SHP77 (cell line): Measurements from ENCODE around the gene PCGF5.
"Not testable (repeated sequence)": the region's sequence is repeated elsewhere in the genome, so short reads cannot be mapped to it uniquely, and the experiment has no call there.

Source experiments
- DNase-seq, 2 experiments: peaks; one replicate each; lab custom pipeline; 2025; lab: John Stamatoyannopoulos, UW

PCGF5 gene

GRCh38 chr10:91220194-91220953 lies at the start of gene PCGF5:
Gene PCGF5, plus strand, starts transcription at chr10:91220663. Its CDS starts 2,209 bp downstream, at chr10:91222872.
- peak in 1 of 2 experiments; percentile 71 for DNase-seq

GRCh38 chr10:91171485-91171884 lies 49.0 kb upstream of the PCGF5 start:
- DNase-seq = no peak

DNA sequence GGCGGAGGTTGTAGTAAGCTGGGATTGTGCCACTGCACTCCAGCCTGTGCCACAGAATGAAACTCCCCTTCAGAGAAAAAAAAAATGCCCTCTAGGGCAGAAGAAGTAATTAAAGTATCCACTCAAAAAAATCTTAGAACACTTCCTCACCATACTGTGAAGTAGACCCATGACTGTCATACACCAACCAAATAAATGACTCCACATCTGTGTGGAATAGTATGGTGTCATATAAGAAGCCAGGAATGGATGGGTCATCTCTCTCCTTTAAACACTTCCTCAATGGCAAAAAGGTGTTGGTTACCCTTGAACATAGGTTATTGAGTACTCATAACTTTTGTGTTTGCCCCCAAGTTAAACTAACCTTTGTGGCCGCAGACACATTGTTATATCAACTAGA lies 48.1 kb upstream of the PCGF5 start:
- no peak for DNase-seq

- no peak for DNase-seq
These were observed 35.1 kb upstream of the PCGF5 start for GRCh38 chr10:91185239-91185875.

DNA sequence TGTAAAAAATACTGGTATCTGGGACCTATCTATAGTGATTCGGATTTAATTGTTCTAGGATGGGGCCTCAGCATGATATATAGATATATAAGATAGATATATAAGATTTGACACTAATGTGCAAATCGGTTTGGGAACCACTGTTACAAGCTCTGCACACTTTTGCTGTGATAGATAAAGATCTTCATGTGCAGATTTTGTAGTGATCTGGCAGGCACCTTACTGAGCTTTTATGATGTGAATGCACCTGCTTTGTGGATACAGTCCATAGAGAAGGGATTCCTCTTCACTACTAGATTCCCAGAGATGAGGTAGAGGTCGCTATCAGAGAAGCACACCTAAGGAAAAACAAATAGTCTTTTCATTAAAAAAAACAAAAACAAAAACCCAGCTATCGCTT lies 33.3 kb upstream of the PCGF5 start:
- no peak for DNase-seq

- DNase-seq = not testable (repeated sequence)
These were observed 32.5 kb upstream of the PCGF5 start for GRCh38 chr10:91188010-91188409.

- DNase-seq = no peak
These were observed 31.6 kb upstream of the PCGF5 start for GRCh38 chr10:91188889-91189288.

- DNase-seq = no peak
These were observed 30.0 kb upstream of the PCGF5 start for GRCh38 chr10:91190388-91190870.

GRCh38 chr10:91190876-91191583 lies 29.4 kb upstream of the PCGF5 start:
- no peak for DNase-seq

GRCh38 chr10:91191584-91191919 lies 28.9 kb upstream of the PCGF5 start:
- DNase-seq = no peak

DNA sequence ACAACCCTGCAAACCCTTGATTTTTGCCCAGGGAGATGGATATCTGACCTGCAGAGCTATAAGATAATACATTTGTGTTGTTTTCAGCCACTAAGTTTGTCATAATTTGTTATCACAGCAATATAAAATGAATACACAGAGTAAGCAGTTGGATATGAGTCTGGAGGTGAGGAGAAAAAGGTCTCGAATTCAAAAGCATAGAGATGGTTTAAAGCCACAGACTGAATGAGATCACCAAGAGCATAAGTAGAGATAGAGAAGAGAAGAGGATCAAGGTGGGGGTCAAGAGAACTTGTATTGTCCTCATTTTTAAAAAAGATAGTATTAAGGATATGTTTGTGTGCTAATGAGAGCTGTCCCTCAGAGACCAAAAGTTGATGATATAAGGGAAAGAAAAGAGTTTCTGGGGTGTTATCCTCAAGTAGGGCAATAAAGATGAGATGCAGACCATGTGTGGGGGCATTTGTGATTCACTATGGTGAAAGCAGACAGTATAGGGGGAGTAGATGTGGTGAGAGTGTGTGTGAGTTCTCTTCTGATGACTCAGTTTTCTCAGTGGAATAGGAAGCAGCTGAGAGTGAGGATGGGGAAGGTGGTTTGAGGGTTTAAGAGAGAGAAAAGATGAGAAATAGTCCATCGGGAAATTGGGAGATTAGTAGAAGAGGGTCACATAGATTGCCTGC lies 25.8 kb upstream of the PCGF5 start:
- DNase-seq = no peak

DNA sequence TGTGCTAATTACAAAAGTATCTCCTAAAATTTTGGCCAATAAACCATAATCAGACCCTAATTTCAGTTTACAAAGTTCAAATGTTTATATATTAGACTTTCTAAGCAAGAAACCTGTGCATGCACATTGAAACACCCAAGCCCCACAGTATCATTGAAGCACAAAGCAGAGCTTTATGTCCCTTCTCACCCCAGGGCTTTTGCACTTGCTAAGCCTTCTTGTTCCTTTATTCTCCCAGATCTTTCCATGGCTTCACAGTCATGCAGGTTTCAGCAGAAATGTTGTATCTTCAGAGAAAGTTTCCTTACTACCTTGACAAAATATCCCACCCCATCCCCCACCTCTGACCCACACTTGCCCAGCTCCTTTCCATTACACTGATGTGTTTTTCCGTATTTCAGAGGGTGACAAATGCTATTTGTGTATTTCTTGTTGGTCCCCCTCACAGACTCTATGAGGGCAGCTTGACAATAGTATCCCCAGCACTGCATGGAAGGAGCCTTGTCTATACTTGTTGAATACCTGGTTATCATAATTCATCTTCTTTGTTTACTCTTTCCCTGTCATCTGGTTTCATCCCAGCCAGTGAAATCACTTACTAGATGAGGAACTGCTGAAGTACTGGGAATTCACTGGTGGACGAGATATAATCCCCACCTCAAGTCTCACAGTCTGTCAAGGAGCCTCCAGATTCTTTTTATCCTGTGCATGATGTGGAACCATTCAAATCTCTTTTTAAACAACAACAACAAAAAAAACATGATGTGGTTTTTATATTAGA lies 24.0 kb upstream of the PCGF5 start:
- no peak for DNase-seq

DNA sequence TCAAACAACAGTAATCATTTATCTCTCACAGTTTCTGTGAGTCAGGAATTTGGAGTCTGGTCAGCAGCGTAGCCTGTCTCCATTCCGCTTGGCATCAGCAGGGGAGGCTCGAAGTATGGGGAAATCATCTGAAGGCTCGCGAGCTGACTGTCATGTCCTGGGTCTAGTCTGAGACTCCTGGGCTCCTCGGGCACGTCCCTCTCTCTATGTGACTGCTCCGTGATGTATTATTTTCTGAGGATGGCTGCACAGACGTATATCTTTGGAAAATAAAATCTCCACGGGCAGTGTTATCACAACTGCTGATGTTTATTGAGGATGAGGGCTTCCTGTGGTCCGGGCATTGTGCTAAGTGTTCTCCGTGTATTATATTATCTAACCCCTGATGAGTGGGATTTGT lies 23.3 kb upstream of the PCGF5 start:
- DNase-seq = no peak

DNA sequence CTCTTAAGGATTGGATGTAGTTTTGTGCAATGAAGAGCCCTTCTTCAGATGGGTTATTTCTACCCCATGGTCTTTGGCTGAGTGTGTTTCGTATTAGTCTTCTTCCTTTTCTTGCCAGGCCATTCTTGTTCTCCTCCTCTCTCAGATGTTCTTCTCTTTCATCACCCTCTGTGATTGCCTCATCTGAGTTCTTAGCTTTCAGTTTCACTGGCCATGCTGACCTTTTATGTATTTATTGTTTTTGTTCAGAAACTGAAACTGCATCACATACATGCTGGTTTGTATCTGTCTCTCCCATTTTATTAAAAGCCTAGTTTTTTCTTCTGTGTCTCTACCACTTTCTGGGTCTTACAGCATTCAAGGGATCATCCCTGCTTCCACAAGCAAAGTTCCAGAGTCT lies 21.7 kb upstream of the PCGF5 start:
- no peak for DNase-seq

DNA sequence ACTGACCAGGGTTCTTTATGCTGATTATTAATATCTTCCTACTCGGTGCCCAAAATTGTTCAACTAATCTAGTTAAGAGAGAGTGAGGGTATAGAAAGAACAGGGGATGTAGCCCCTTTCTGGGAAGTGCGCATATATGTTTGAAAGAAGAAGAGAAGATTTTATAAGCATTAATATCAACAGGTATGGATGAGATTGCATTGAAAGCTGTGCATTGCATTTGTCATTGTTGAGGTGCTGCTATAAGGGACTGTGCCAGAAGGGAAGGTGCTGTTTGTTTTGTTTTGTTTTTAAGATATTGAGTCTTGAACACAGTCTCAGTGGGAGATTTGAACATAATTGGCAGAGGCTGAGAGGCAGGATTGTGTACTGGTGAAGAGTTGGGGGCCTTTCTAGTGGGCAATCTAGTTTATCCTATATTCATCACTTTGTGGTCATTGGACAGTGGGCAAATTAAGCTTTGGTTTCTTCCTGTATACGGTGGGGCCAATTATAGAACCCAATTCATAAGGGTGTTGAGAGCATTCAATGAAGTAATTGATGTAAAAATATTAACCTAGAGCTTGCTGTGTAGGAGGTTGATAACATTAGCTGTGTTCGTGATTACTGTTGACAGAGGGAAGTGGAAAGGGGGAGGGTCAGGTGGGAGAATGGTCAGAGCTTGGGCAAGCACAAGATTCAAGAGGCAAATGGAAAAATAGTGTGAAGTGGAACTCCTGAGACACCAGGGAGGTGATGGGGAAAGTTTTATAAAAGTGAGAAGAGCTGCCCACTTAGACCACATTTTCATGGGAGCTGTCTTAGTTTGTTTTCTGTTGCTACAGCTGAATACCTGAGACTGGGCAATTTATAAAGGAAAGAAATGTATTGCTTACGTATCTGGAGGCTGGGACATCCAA lies 19.9 kb upstream of the PCGF5 start:
- no peak for DNase-seq

DNA sequence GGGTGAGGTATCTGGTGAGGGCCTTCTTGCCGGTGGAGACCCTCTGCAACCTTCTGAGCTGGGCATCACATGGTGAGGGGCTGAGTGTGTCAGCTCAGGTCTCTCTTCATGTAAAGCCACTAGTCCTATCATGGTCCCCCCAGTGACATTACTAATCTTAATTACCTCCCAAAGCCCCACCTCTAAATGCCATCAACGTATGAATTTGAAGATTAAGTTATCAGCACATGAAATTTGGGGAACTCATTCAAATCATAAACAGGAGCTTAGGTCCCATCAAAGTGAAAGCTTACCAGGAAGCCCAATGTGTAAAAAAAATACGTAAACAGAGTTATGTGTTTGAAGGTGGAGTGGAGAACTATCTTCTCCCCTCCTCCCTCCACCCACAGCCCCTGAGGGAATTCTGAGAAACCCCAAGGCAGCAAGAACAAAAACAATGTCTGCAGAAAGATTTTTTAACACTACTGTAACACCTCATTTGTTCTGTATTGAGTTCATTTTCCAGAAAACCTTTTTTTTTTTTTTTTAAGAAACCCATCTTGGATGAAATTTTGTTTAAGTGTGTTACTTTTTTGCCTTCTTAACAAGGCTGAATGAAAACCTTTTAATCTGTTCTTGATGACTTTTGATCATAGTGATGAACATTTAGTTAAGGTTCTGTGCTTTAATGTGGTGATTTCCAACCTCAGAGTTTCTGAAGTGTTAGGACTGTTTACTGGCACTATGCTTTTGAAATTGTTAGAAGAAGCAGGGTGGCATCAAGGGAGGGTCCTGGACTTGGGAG lies 19.1 kb upstream of the PCGF5 start:
- no peak for DNase-seq

- no peak for DNase-seq
These were observed 14.0 kb upstream of the PCGF5 start for GRCh38 chr10:91206427-91206826.

DNA sequence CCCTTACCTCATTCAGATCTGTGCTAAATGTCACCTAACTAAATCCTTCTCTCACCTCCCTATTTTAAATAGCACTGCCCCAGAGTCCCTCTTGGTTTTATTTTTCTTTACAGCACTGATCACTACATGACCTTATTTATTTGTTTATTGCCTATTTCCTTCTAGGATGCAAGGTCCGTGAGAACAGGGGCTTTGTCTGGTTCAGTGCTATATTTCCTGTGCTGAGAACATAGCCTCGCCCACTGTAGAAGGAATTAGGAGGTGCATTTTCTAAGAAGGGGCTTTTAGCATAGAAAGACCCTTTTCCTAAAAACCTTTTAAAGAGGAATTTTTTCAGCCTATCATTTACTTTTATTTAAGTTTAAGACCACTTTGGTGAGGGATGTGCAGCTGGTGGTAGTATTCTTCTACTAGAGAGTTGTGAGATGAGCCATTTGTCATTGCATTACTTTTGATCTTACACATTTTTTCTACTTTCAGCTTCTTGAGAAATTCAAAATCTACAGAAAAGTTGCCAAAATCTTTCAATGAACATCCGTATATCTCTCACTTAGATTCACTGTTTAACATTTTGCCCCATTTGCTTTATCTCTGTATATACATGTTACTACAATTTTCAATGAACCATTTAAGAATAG lies 13.5 kb upstream of the PCGF5 start:
- no peak for DNase-seq

DNA sequence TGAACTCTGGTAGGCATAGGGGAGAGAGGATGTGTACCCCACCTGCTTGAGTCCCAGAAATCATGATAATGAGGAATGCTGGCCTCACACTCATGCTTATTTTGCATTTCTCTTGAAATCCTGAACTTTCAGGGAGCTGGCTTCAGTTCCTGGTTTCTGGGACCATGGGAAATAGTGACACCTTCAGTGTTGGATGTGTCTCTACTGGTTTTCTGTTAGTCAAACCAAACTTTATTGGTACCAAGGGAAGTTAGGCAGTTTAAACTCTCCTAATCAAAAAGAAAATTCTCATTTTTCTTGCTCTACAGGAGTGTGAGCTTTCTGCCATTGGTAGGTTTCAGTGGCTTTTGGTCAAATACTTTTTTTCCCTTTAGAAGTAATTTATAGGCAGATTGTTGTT lies 11.8 kb upstream of the PCGF5 start:
- DNase-seq = no peak
